ENCODE measurements around the gene CPN2.
A peak's percentile ranks its signal among the peaks of the same experiment; 100 is the strongest.

CPN2 gene

DNA sequence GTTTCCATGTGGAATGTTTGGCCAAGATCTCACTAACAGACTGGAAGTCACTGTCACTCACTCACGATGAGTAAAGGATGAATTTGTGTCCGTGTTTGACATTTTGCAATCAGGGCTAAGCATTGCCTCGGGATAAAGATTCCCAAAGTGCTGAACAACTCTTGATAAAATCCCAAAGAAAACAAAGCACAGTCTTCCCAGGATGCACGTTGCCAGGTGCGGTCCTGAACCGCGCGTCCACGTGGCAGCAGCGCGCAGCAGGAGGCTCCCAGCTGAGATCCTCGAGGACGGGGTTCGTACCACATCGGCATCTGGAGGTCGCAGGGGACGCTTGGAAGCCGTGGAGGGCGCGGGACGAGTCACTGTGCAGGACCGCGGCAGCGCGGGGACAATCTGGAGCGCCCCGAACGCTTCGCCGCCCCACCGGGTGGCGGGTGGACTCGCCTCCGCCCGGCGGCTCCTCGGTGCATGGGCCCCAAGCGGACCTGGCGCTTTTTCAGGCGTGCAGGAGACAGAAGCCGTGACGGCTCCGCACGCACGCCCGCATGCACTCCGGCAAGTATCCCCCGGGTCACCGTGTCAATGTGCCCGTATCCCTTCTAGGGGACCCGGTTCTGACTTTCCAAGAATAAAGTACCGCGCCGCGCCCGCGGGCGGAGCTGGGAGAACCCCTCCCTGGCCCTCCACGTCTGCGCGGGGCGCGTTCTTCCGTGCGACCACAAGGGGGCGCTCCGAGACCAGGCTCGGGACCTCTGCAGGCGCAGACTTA lies 17.7 kb downstream of the CPN2 start:
- peak overlapping the region; percentile 18 to 37 (median 29) for H3K4me3 ChIP-seq
- H3K27ac ChIP-seq = no peak overlapping the region

DNA sequence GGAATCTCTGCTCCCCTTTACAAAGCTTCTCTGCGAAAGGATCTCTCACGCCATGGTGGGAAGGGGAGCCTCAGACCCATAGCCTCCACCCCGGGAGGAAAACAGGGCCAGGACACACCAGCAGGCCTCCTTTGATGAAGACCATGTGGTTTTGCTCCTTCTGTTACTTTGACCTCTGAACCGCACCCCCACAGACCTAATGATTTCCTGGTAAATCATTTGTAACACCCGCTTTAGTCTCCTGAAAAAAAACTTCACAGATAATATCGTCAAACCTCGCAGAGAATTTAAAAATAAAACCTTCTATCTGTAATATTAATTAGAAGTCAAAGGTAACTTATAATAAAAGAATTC lies 18.3 kb downstream of the CPN2 start:
- Histone ChIP-seq H3K4me3 (no peak overlapping the region), H3K27ac (no peak overlapping the region)

DNA sequence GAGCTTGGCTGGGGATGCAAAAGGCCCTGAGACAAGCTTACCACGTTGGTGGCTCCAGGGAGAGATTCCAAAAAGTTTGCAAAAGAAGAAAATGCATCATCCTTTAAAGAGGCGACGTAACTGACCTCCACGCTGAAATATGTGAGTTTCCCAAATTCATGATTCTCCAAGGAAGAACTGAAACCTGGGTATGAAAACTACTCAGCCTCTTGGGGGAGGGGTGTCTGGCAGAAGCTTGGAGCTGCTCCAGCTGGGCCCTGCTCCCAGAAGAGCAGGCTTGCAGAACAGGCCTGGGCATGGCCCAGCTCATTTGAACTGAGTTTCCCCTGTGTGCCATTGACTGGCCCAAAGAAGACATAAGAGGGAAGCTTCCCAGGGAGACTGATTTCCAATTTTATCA lies 20.5 kb downstream of the CPN2 start:
- H3K4me3 ChIP-seq = no peak overlapping the region
- peak overlapping the region in 3 of 21 experiments; percentile 5 to 42 (median 33) for H3K27ac ChIP-seq

DNA sequence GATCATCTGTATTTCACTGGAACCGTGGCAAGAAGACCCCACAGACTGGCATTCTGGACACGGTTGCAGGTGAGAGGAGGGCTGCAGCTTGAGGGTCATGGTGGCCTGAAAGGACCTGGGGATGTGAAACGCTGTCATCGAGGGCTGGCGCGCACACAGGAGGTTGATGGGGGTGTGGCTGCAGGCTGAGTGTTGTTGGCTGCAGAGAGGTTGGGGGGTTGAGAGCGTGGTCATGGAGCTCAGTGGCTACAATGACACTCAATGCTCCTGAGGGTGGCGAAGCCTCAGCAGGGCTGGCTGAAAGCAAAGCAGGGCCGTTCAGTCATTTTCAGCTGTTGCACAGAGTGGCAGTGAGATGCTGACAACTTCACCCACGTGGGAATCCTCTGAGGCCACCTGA lies 21.0 kb downstream of the CPN2 start:
- H3K27ac ChIP-seq = peak overlapping the region in 2 of 21 experiments; percentile 5 to 42
- H3K4me3 ChIP-seq = no peak overlapping the region

DNA sequence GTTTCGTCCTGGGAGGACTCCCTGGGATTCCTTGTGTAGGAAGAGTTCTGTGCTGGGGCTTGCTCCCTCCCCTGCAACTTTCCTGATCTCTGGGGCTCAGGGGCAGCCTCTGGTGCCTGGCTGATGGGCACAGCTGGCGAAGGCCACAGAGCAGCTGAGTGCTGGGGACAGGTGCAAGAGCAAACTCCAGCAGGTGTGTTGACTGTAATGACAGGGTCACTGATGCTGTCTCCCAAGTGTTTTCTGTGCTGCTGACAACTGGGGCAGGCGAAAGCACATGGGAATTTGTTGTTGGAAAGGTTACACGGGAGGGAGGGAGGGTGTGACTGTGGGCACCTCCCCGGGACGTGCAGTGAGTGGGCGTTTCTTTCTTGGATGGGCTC lies 21.6 kb downstream of the CPN2 start:
- no peak overlapping the region for H3K4me3 ChIP-seq

DNA sequence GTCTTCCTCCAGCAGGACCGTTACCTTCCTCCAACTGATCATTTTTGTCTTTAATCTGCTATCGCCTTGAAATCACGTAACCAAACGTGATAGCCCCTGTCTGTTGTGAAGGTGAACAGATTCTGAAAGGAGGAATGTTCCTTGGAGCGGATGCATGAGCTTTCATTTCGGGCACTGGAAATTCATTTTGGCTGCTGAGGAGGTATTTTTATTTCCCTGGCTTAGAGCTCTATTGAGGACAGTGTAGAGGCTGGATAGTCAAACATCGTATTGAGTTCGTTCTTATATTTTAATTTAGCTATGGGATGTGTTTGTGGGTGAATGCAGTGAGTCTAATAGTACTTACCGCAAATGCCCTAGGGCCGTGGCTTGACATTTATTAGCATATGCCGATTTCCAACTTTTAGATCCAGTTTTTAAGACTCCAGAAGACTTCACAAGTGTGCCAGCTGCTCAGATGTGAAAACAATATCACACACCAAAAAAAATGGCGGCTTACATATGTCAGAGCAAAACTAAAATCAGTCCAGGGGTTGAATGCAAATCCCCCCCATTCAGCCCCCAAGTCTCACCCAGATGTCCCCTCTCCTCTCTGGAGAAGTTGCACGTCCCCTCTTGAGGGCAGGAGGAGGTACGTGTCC lies 22.1 kb downstream of the CPN2 start:
- Histone ChIP-seq H3K4me3 (no peak overlapping the region), H3K27ac (no peak overlapping the region)

More for the DNA sequence above, 21.6 kb downstream of the CPN2 start:
- no peak overlapping the region for H3K27ac ChIP-seq

DNA sequence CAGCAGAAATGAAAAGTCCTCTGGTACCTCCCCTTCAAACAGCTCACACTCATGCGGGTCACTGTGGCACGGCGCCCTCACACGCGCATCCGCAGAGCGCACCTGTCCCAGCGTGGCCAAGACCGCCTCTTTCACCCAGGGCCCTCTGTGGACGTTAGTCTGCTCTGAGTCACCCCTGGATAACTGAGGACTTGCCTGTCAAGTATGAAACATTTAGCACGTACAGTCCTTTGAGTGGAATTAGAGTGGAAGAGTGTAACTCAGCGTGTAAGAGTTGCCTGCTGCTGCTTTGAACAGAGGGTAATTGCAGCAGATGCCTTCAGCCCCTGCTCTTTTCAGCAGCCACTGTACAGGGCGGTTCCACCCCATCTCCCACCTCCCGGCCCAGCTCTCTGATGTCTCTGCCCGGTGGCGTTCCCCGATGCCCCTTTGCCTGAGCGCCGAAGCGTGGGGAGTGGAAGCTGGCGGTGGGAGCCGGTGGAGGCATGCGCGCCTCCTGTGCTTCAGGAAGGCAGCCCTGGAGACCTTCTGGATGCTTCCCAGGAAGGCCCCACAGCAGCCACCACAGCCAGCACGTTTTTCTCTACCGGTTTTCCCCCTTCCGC lies 23.0 kb downstream of the CPN2 start:
- Histone ChIP-seq H3K4me3 (no peak overlapping the region), H3K27ac (peak overlapping the region in 1 of 21 experiments; percentile 5)

DNA sequence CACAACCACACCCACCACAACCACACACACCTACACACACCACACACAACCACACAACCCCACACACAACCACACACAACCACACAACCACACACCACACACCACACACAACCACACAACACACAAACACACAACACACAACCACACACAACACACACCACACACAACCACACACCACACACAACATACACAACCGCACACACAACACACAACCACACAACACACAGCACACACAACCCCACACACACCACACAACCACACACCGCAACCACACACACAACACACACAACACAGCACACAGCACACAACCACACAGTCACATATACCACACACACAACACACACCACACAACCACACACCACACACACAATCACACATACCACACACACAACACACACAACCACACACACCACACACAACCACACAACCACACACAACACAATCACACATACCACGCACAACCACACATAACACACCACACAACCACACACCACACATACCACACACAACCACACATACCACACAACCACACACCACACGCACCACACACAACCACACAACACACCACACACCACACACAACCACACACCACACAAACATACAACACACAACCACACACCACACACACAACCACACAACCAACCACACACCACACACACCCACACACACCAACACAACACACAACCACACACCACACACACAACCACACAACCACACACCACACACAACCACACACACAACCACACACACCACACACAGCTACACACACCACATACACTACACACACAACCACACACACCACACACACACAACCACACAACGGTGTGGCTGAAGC lies 23.7 kb downstream of the CPN2 start:
- Histone ChIP-seq H3K27ac (no peak overlapping the region), H3K4me3 (no peak overlapping the region)

DNA sequence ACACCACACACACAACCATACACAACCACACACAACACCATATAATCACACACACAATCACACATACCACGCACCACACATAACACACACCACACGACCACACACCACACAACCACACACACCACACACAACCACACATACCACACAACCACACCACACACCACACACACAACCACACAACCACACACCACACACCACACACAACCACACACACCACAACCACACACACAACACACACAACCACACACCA lies 24.2 kb downstream of the CPN2 start:
- H3K4me3 ChIP-seq = no peak overlapping the region
- H3K27ac ChIP-seq = no peak overlapping the region

DNA sequence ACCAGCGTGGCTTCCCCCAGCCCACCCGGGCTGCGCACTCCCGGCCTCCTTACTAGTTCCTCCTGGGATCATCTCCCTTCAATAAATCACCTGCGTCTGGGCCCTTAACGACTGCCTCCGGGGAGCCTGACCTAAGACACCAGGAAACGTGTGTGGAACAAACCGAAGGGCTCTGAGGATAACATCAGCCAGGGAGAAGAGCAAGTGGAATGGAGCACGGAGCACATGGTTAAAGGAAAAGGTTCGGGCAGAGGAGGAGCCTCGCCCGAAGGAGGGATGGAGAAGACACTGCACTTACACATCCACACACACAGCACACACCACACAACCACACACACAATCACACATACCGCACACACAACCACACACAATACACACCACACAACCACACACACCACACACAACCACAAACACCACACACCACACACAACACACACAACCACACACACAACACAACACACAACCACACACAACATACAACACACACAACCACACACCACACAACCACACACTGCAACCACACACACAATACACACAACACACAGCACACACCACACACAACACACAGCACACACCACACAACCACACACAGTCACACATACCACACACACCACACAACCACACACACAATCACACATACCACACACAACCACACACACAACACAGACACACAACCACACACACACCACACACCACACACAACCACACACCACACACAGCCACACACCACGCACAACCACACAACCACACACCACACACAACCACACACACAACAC lies 24.7 kb downstream of the CPN2 start:
- Histone ChIP-seq H3K27ac (no peak overlapping the region), H3K4me3 (no peak overlapping the region)

DNA sequence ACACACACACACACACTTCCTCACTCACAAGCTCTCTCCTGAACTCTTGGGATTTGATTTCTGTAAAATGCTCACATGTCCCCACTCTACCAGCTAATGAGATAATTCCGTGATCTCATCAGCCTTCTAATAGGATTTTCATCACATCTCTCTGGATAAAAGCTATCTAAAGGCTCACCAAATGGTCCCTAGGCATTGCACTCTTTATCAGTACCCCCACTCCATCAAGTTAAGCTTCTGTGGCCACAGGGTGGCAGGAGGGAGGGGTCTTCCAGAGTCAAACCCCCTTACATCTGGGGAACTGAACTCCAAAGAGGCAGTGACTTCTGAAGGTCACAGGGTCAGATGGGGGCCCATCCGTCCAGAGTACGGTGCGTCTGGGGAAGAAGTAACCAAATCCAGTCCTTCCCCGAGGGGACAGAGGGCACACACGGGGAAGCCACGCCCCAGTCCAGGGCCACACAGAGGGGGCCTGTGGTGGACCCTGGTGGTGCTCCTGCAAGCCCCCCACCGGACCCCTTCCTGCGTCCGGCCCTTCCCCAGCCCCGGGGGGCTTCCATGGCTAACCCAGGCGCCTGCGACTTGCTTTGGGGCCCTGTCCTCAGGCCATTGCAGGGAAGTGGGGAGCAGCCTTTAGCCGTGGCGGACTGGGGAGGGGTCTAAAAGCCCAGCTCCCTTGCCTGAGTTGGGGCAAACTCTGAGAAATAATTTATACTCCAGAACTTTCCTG lies 25.5 kb downstream of the CPN2 start:
- Histone ChIP-seq H3K27ac (no peak overlapping the region), H3K4me3 (no peak overlapping the region)

DNA sequence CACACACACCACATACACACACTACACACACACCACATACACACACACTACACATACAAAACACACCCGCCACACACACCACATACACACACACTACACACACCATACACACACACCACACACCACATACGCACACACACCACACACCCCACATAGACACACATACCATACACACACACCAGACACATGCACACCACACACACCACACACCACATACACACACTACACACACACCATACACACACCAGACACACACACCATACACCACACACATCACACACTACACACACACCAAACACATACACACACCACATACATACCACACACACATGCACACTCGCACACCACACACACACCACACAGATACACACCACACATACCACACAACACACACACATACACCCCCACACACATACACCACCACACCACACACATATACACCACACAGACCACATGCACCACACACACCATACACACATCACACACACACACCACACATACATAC lies 26.3 kb downstream of the CPN2 start:
- H3K4me3 ChIP-seq = no peak overlapping the region
- no peak overlapping the region for H3K27ac ChIP-seq

DNA sequence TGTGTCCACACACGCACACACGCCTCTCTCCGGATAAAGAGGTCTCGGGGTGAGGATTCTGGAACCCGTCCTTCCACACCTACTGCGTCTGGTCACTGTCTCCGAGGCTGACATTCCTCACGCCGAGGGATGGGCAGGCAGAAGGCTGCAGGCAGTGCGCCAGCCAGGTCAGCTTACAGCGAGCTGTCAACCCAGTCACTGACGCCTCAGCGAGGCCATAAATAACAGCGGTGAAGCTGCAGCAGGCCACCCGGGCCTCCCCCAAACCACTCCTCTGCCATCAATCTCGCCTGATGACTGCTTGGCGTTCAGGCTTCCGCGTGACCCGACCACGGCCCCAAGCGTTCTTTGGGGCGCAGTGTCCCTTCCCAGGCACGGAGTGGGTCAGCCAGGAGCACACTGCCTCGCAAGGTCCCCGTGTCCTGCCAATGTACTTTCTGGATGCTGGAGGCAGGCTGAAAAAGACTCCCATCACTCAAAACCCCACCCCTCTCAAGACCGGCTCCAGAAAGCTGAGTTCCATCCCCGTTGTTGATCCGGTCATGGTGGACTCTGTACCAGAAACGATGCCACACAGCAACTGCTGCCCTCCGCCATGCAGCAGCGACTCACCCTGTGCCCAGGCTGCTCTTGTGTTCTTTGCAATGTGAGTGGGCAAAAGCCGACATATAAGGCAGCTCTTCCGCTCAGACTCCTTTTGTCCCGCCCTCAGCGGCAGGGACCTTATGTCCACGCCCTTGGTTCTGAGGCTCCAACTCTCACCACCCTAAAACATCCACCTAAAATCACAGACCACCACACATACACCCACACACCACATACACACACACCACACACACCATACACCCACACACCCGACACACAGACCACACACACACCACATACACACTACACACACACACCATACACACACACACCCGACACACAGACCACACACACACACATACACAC lies 27.1 kb downstream of the CPN2 start:
- H3K27ac ChIP-seq = peak overlapping the region in 3 of 21 experiments; percentile 7 to 36 (median 7)
- peak overlapping the region in 3 of 7 experiments; percentile 6 to 19 (median 16) for H3K4me3 ChIP-seq

DNA sequence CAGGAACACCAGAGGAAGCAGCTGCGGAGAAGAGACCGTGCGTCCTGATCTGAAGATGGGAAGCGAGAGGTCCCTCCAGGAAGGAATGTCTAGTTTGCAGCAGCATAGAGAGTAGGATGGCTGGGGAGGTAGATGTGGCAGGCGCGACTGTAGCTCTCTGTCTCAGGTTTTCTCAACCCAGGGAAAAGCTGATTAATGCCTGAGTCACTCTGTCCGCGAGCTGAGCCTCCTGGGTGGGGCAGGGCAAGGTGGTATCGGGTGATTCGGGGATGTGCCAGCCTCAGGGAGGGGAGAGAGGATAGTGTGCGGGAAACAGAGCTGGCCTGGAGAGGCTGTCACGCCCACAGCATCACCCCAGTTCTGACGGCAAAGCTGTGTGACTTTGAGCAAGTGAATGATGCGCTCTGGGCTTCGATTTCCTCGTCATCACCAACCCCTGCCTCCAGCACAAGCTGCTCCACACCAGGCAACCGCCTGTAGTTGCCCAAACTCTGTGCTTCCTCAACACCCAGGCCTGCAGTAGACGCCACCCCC lies 28.4 kb downstream of the CPN2 start:
- Histone ChIP-seq H3K27ac (peak overlapping the region in 10 of 21 experiments; percentile 6 to 72 (median 34)), H3K4me3 (peak overlapping the region in 4 of 7 experiments; percentile 8 to 22 (median 15))

DNA sequence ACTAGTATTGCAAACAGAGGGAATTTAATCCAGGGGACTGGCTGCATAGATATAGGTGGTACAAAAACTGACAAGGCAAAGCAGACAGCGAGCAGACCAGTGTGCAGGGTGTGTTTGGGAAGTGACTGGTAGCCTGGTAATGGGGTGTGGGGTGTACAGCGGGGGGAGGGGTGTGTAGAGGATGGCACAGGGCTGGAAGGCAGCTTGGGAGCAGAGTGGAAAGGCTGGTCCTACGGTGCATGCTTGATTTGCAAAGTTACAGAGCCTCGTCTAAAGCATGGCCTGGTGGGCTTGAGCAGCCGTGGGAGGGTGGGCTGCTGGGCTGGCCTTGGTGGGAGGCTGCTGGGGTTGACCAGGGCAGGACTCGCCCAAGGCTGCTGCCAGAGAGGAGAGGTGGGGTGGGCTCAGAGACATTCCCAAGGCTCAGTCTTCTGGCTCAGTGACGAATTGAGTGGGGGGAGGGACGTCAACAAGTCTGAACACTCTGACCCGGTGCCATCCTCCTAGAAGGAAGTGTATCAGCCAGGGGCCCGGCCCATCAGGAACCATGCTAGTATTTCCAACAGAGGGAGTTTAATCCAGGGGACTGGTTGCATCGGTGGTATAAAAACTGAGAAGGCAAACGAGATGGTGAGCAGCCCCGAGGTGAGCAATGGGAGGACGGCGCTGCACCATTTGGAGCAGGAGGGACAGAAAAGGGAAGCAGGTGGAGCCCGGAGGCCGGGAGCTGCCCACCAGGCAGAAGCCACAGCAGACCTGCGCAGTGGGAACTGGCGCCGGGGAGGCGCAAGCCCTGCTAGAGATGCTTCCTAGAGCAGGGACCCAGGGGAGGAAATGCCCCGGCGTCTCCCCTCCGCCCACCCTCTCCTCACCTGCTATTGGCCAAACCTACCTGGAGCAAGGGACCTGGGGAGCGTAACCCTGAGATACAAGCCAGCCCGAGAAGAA lies 29.2 kb downstream of the CPN2 start:
- peak overlapping the region in 5 of 7 experiments; percentile 8 to 22 (median 12) for H3K4me3 ChIP-seq
- H3K27ac ChIP-seq = peak overlapping the region in 10 of 21 experiments; percentile 6 to 72 (median 34)

DNA sequence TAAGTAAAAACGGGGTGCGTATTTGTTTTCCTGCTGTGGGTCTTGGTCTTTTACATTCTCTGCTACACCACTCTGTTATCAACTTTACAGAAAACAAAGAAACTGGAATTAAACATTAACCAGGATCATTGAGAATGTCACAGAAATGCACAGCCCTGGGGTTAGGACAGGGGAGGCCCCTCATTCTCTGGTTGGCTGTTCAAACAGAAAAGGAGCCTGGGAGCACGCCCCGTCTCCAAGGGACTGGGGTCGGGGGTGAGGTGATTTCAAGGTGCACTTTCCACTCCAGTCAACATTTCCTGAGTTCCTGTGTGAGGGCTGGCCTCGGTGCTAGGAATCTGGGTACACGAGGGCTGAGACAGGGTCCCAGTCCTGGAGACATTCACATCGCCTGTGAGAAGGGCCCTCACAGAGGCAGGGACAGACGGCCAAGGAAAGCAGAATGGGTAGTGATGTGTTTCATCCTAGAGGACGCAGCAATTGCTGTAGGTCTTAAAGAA lies 30.3 kb downstream of the CPN2 start:
- H3K27ac ChIP-seq = no peak overlapping the region

More for the DNA sequence above, 30.3 kb downstream of the CPN2 start:
- H3K4me3 ChIP-seq = no peak overlapping the region
